Prostate gland (tissue), 2 donors: Measurements from ENCODE around the gene USP24. TPM values are rescaled to one million over a fixed set of nuclear protein-coding genes. Genes with fewer than 3 reads are reported as not detected.
A peak's percentile ranks its signal among the peaks of the same experiment; 100 is the strongest.

Experiments
- DNase-seq: peaks from one replicate; pipeline ENCODE4 v3.0.0-alpha.2; 2019; ENCODE audit warnings: low spot score
- H3K27ac ChIP-seq, 2 donors: fragments of 200-600 bp; sonication (generic); 2 replicates each; pipeline ENCODE4 v1.5.1; 2017 to 2019
- H3K27me3 ChIP-seq: fragments of 200-600 bp; sonication (generic); replicated peaks from 2 replicates; pipeline ENCODE4 v1.5.1; 2019; ENCODE audit not compliant: insufficient read depth
- H3K36me3 ChIP-seq, 2 donors: fragments of 200-600 bp; sonication (generic); 1 replicate in 1 of 2; 2 replicates in 1 of 2; pipeline versions ENCODE4 v1.5.1 to v1.8.1; 2017 to 2019
- H3K4me1 ChIP-seq: fragments of 200-600 bp; sonication (generic); replicated peaks from 2 replicates; pipeline ENCODE4 v1.5.1; 2019
- H3K4me3 ChIP-seq, 2 donors: fragments of 200-600 bp; sonication (generic); 2 replicates each; pipeline ENCODE4 v1.5.1; 2017 to 2019
- H3K9me3 ChIP-seq: fragments of 200-600 bp; sonication (generic); 2 replicates; pipeline ENCODE4 v1.5.1; 2017
- CTCF ChIP-seq, 4 experiments: fragments of 200-600 bp in 2 of 4; fragments of 450-650 bp in 2 of 4; sonication (generic) in 2 of 4; IDR thresholded peaks; 1 replicate in 3 of 4; 2 replicates in 1 of 4; pipeline ENCODE4 v1.5.1; 2016 to 2019; ENCODE audit warnings: antibody characterized with exemption in 4 of 4, mild to moderate bottlenecking in 2 of 4, moderate library complexity in 2 of 4
- POLR2A ChIP-seq: fragments of 450-650 bp; IDR thresholded peaks from one replicate; pipeline ENCODE4 v1.6.1; 2016; ENCODE audit warnings: antibody characterized with exemption, mild to moderate bottlenecking
- POLR2AphosphoS5 ChIP-seq: sonication (generic); formaldehyde crosslinking; IDR thresholded peaks from one replicate; pipeline ENCODE4 v1.6.1; 2017; ENCODE audit warnings: antibody characterized with exemption
- WGBS: methylation state at CpG from one replicate; pipeline ENCODE4 v1.1.5; 2018; 5-methylcytosine and 5-hydroxymethylcytosine counted together
- intact Hi-C: fragments of 100-400 bp; cut with DNase I; formaldehyde crosslinking; loops from one replicate; pipeline ENCODE4 v1.14.2; 2022
- total RNA-seq, 2 donors: library from RNA; depleted of rRNA; stranded (reverse); fragments of >200 nt; gene quantifications; one replicate each; pipeline ENCODE4 v1.1.0, GENCODE V29; 2016

USP24 gene
- total RNA-seq, 2 donors from 2014 or later = 29.7 to 44.6 TPM

DNA sequence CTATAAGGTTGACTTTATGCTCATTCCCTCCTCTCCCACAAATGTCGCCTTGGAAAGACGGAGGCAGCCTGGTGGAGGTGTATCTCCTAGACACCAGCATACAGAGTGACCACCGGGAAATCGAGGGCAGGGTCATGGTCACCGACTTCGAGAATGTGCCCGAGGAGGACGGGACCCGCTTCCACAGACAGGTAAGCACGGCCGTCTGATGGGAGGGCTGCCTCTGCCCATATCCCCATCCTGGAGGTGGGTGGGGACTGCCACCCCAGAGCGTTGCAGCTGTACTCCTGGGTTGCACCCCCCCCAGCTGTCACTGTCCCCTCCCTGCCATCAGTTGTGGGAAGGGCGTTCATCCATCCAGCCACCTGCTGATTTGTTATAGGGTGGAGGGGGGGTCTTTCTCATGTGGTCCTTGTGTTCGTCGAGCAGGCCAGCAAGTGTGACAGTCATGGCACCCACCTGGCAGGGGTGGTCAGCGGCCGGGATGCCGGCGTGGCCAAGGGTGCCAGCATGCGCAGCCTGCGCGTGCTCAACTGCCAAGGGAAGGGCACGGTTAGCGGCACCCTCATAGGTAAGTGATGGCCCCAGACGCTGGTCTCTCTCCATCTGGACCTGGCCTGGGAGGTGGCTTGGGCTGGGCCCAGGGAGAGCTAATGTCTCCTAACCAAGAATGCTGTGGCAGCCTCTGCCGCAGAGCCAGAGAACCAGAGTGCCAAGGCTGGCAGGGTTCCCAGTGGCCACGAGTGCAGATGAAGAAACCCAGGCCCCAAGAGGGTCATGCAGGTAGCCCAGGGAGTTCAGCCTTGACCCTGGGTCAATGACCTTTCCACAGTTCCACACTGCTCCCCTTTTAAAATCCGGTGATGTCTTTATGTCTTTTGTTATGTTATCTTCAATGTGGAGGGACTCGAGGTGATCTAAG lies 162.7 kb downstream of the USP24 start:
- H3K27ac ChIP-seq = no peak overlapping the region
- no peak for TF ChIP-seq CTCF (IDR thresholded peaks at IDR 0.05)
- TF ChIP-seq POLR2AphosphoS5 = no peak
- 89% methylated on average over 29 of the region's 29 CpGs for WGBS
- no peak for DNase-seq
- no peaks in the 10 kb centered on the region for H3K27me3 ChIP-seq
- no peaks in the 10 kb centered on the region for H3K36me3 ChIP-seq
- no peaks in the 10 kb centered on the region for H3K9me3 ChIP-seq
- H3K4me3 ChIP-seq = no peak overlapping the region
- intact Hi-C loops = no loop called here
- no peaks in the 10 kb centered on the region for H3K4me1 ChIP-seq

DNA sequence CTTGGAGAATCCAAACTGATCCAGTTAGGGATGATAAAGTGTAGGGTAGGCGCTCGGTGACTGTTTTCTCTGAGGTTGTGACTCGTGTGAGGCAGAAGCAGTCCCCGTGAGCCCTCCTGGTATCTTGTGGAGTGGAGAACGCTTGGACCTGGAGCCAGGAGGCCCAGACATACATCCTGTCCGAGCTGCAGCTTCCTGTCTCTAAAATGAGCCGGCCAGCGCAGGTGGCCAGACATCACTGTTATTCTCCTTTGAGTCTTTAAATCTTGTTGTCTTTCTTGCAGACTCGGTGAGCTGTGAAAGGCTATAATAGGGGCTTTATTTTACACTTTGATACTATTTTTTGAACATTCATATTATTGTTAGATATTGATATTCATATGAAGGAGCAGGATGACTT lies 163.5 kb downstream of the USP24 start:
- H3K27ac ChIP-seq = no peak overlapping the region
- H3K9me3 ChIP-seq = no peaks in the 10 kb centered on the region
- 86% methylated on average over 9 of the region's 9 CpGs for WGBS
- no peak overlapping the region for H3K4me3 ChIP-seq
- DNase-seq = no peak
- H3K36me3 ChIP-seq = no peaks in the 10 kb centered on the region
- intact Hi-C loops = no loop called here
- no peaks in the 10 kb centered on the region for H3K27me3 ChIP-seq
- no peaks in the 10 kb centered on the region for H3K4me1 ChIP-seq
- TF ChIP-seq POLR2AphosphoS5 = no peak
- TF ChIP-seq POLR2A = no peak
- no peak for TF ChIP-seq CTCF (IDR thresholded peaks at IDR 0.05)

GRCh38 chr1:55051169-55051568 lies 164.0 kb downstream of the USP24 start:
- intact Hi-C loops = no loop called here
- Histone ChIP-seq H3K4me1 (no peaks in the 10 kb centered on the region), H3K9me3 (no peaks in the 10 kb centered on the region), H3K36me3 (no peaks in the 10 kb centered on the region), H3K27ac (no peak overlapping the region), H3K27me3 (no peaks in the 10 kb centered on the region), H3K4me3 (no peak overlapping the region)
- DNase-seq = no peak
- 92% methylated on average over 5 of the region's 5 CpGs for WGBS
- TF ChIP-seq POLR2A (no peak), CTCF (IDR thresholded peaks at IDR 0.05) (no peak), POLR2AphosphoS5 (no peak)

GRCh38 chr1:55050283-55050682 lies 164.9 kb downstream of the USP24 start:
- Histone ChIP-seq H3K4me3 (no peak overlapping the region), H3K4me1 (no peaks in the 10 kb centered on the region), H3K27me3 (no peaks in the 10 kb centered on the region), H3K9me3 (no peaks in the 10 kb centered on the region), H3K27ac (no peak overlapping the region), H3K36me3 (no peaks in the 10 kb centered on the region)
- intact Hi-C loops = no loop called here
- TF ChIP-seq CTCF (IDR thresholded peaks at IDR 0.05) = no peak
- TF ChIP-seq POLR2A = no peak
- TF ChIP-seq POLR2AphosphoS5 = no peak
- 62% methylated on average over 8 of the region's 9 CpGs for WGBS
- no peak for DNase-seq

- no peak overlapping the region for H3K27ac ChIP-seq
- no peaks in the 10 kb centered on the region for H3K4me1 ChIP-seq
- DNase-seq = peak; percentile 49
- TF ChIP-seq CTCF (IDR thresholded peaks at IDR 0.05) = no peak
- no peak for TF ChIP-seq POLR2AphosphoS5
- no peak for TF ChIP-seq POLR2A
- WGBS = 29% methylated on average over 8 of the region's 9 CpGs
- H3K4me3 ChIP-seq = no peak overlapping the region
- intact Hi-C loops = no loop called here
- no peaks in the 10 kb centered on the region for H3K9me3 ChIP-seq
- no peaks in the 10 kb centered on the region for H3K36me3 ChIP-seq
- H3K27me3 ChIP-seq = no peaks in the 10 kb centered on the region
Measured at GRCh38 chr1:55049914-55050278, 165.3 kb downstream of the USP24 start.
